Stimulated activated CD4-positive, alpha-beta T cell treated with anti-CD3 and anti-CD28 coated beads, Interleukin-4, amount 100 ng/mL, for 48 hours (primary cell): ENCODE measurements around the gene EREG.

Source experiments
- DNase-seq, 2 donors: peaks; one replicate each; pipeline ENCODE4 v3.0.0-alpha.2; 2020; ENCODE audit warnings: low read depth in 2 of 2

Gene EREG

GRCh38 chr4:74426101-74426500 lies 61.2 kb downstream of the EREG start:
- DNase-seq: no peak

- DNase-seq: no peak
Measured at GRCh38 chr4:74428276-74428675, 63.3 kb downstream of the EREG start.

- DNase-seq: no peak
Measured at GRCh38 chr4:74431113-74431826, 66.3 kb downstream of the EREG start.

GRCh38 chr4:74433043-74433442 lies 68.1 kb downstream of the EREG start:
- DNase-seq: no peak

- DNase-seq: no peak
Measured at GRCh38 chr4:74433541-74434172, 68.7 kb downstream of the EREG start.

- no peak for DNase-seq
Measured at GRCh38 chr4:74435296-74435695, 70.4 kb downstream of the EREG start.

GRCh38 chr4:74437866-74438265 lies 72.9 kb downstream of the EREG start:
- DNase-seq: no peak
